Measurements from ENCODE around the gene FGFR1OP2. TPM values are rescaled to one million over a fixed set of nuclear protein-coding genes. Genes with fewer than 3 reads are reported as not detected.

FGFR1OP2 gene
- total and polyA plus RNA-seq, 2 of the 4 experiments (the other 2 are of a cell fraction) = 26.7 to 31.0 TPM

DNA sequence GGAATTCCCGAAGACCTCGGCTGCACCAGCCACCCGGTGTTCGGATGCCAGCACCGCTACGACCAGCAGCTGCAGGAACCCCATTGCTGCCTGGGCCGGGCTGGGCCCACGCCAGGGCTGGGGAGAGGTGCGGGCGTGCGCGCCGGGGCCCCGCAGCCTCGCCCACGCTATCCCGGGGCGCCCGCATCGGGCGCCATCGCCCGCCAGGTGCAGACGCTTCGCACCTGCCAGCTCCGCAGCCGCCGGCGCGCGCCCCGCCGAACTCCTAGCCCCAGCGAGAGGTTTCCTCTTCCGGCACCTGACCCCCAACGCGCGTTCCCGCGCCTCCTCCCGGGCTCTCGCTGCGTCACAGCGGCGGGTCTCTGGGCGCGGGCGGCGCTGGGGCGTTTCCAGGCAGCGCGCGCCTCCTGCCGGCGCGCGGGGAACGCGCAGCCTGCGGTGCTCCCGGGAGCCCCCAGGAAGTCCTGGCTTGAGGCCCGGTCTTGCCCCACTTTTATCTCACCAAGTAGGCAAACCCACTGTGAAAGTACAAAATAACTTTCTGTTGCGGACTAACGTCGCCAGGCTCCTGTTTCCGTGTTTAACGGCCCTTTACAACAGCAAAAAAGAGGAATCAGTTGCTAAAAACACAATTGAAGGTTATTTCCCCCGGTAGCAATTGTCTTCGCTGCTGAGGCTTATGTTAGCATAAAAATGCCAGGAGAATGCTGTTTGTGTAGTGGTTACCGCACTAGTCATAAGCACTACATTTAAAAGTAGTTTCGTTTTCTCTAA, 76.0 kb downstream of the FGFR1OP2 start, which contains the start of gene TM7SF3:
TSS of gene TM7SF3 (minus strand) at position 300 of the 774 bp plus-strand sequence. CDS start at position 84, 216 bp downstream.
- POLR2A ChIA-PET (ENCODE audit: unreplicated experiment) = no interaction called here
- DNase-seq = peak; percentile 83
- Histone ChIP-seq H3K4me2 (ENCODE audit: low read depth, low read length) (peak within 1 kb of the TSS; percentile 91), H3K4me3 (ENCODE audit: insufficient read depth, low read depth, low read length) (peak within 1 kb of the TSS; percentile 68), H4K20me1 (ENCODE audit: insufficient read depth, low read length) (no peaks in the 10 kb centered on the region; the same call in 1 of the 2 replicates), H3K56ac (ENCODE audit: extremely low read depth, insufficient read depth, low read length) (peak within 1 kb of the TSS; percentile 73), H3K79me1 (ENCODE audit: low read depth in 1 of 2, low read length in 2 of 2) (peaks cover 7 to 26% of the 10 kb centered on the region in 2 experiments), H2AFZ (replicated peaks; ENCODE audit: low read length, poor library complexity) (peak within 1 kb of the TSS; percentile 96), H4K8ac (ENCODE audit: low read depth in 2 of 2, low read length in 2 of 2) (peak within 1 kb of the TSS; percentile 41 to 99), H3K23ac (ENCODE audit: low read depth, low read length) (peak within 1 kb of the TSS; percentile 85), H3K4me1 (ENCODE audit: control insufficient read depth, insufficient read depth, low read length) (no peaks in the 10 kb centered on the region), H2BK15ac (ENCODE audit: low read depth, low read length) (peak within 1 kb of the TSS; percentile 65; the same call in 1 of the 3 replicates), H3K14ac (replicated peaks; ENCODE audit: low read depth, low read length) (peak within 1 kb of the TSS; percentile 98), H2BK20ac (ENCODE audit: low read depth, low read length) (peak within 1 kb of the TSS; percentile 77), H3K9me1 (ENCODE audit: insufficient read depth, low read length) (no peaks in the 10 kb centered on the region), H3K18ac (ENCODE audit: low read depth, low read length) (peak within 1 kb of the TSS; percentile 70; the same call in 1 of the 2 replicates), H3K27ac (ENCODE audit: insufficient read depth, low read length) (peak within 1 kb of the TSS; percentile 75), H2BK5ac (ENCODE audit: low read depth, low read length, poor library complexity, severe bottlenecking) (peak within 1 kb of the TSS; percentile 83), H2BK120ac (ENCODE audit: low read depth, low read length) (peak within 1 kb of the TSS; percentile 84), H4K5ac (ENCODE audit: low read depth, low read length) (peak within 1 kb of the TSS; percentile 86), H3K36me3 (ENCODE audit: control insufficient read depth, insufficient read depth, low read length) (no peaks in the 10 kb centered on the region), H3K9ac (ENCODE audit: low read depth, low read length) (peak within 1 kb of the TSS; percentile 77), H3K27me3 (ENCODE audit: control insufficient read depth, insufficient read depth, low read length) (no peaks in the 10 kb centered on the region), H2AK9ac (replicated peaks; ENCODE audit: low read depth, low read length, poor library complexity) (peak within 1 kb of the TSS; percentile 91), H3K4ac (ENCODE audit: low read depth, low read length) (peak within 1 kb of the TSS; percentile 80), H4K91ac (ENCODE audit: insufficient read depth, low read depth, low read length) (peak within 1 kb of the TSS; percentile 89), H3K9me3 (ENCODE audit: control insufficient read depth, insufficient read depth, low read length) (no peaks in the 10 kb centered on the region), H2AK5ac (ENCODE audit: low read depth, low read length) (peak within 1 kb of the TSS; percentile 59; the same call in 1 of the 2 replicates)
- intact Hi-C loops (cut with micrococcal nuclease) = loop anchor here (2.0 to 5.0 kb wide), 3 partner anchors 77 to 231 kb away; partner anchors contain the start of genes FGFR1OP2, INTS13 and STK38L
- TF ChIP-seq RAD21 (IDR thresholded peaks at IDR 0.05; ENCODE audit: low read length) (peak; percentile 79), BHLHE40 (IDR thresholded peaks at IDR 0.05; ENCODE audit: low read depth, low read length) (peak; percentile 65), CTCF (conservative IDR thresholded peaks at IDR 0.05; ENCODE audit: low read depth, low read length) (peak; percentile 98), MXI1 (IDR thresholded peaks at IDR 0.05; ENCODE audit: borderline replicate concordance, low read depth, low read length) (peak; percentile 65; the same call in 1 of the 2 replicates), CEBPB (IDR thresholded peaks at IDR 0.05; ENCODE audit: low read depth, low read length) (peak; percentile 71), SMC3 (IDR thresholded peaks at IDR 0.05; ENCODE audit: low read depth, low read length) (peak; percentile 52), MAZ (IDR thresholded peaks at IDR 0.05; ENCODE audit: borderline replicate concordance, low read depth, low read length) (peak; percentile 85), CHD1 (IDR thresholded peaks at IDR 0.05; ENCODE audit: low read depth, low read length) (no peak), NFE2L2 (IDR thresholded peaks at IDR 0.05; ENCODE audit: low read depth, low read length) (no peak)
- TF ChIP-seq, protein P1, sequence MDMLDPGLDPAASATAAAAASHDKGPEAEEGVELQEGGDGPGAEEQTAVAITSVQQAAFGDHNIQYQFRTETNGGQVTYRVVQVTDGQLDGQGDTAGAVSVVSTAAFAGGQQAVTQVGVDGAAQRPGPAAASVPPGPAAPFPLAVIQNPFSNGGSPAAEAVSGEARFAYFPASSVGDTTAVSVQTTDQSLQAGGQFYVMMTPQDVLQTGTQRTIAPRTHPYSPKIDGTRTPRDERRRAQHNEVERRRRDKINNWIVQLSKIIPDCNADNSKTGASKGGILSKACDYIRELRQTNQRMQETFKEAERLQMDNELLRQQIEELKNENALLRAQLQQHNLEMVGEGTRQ (IDR thresholded peaks at IDR 0.05; ENCODE audit: low read depth, low read length) = peak; percentile 76
- 0% methylated on average over 13 of the region's 71 CpGs; no CpG with 5 or more reads in 1 of the 2 experiments for WGBS, 2 experiments (ENCODE audit: extremely low coverage in 2 of 2, insufficient read length in 1 of 2)
- in situ Hi-C loops (cut with MboI; ENCODE audit: low sequenced_read_pairs) = no loop called here
- no TSS peak for BruUV-seq (replicated peaks)
- dilution Hi-C loops (cut with HindIII; ENCODE audit: low sequenced_read_pairs, unreplicated experiment) = no loop called here
- peak; percentile 97 for ATAC-seq (ENCODE audit: low read depth)
- CTCF ChIA-PET = interaction anchor here (0.7 to 0.8 kb wide), 2 partner anchors 10 to 179 kb away, joined by 3 read pairs; no protein-coding TSS in a partner anchor

Data from IMR-90 (cell line).